HL-60 (cell line): Measurements from ENCODE around the gene RIN3.

Source experiments
- DNase-seq, 2 experiments: peaks; one replicate each; pipeline ENCODE4 v3.0.0-alpha.2; 2010 to 2020; ENCODE audit warnings: low read depth in 1 of 2, low spot score in 1 of 2
- H3K27ac ChIP-seq: fragments of 250-450 bp; sonication (Bioruptor Pico); replicated peaks from 2 replicates; pipeline ENCODE4 v1.5.1; 2020; ENCODE audit warnings: mild to moderate bottlenecking, moderate library complexity
- H3K27me3 ChIP-seq: fragments of 250-450 bp; sonication (Bioruptor Pico); 2 replicates; pipeline ENCODE4 v1.5.1; 2021; ENCODE audit warnings: mild to moderate bottlenecking, moderate library complexity; ENCODE audit not compliant: insufficient read depth, poor library complexity, severe bottlenecking
- H3K4me3 ChIP-seq: replicated peaks from 2 replicates; pipeline ENCODE4 v1.5.1; 2011; ENCODE audit warnings: mild to moderate bottlenecking, control low read depth, low read length; ENCODE audit not compliant: insufficient read depth
- CTCF ChIP-seq: IDR thresholded peaks from one replicate; pipeline ENCODE4 v1.5.1; 2011; ENCODE audit warnings: low read length, control low read depth, inconsistent platforms; ENCODE audit not compliant: insufficient read depth
- GABPA ChIP-seq: IDR thresholded peaks from 2 replicates; pipeline ENCODE4 v1.6.1; 2012; ENCODE audit warnings: low read depth
- POLR2AphosphoS5 ChIP-seq: IDR thresholded peaks from 2 replicates; pipeline ENCODE4 v1.6.1; 2012; ENCODE audit warnings: low read depth
- REST ChIP-seq: IDR thresholded peaks from 2 replicates; pipeline ENCODE4 v1.6.1; 2012; ENCODE audit warnings: low read depth; ENCODE audit not compliant: insufficient replicate concordance
- SPI1 ChIP-seq: IDR thresholded peaks from 2 replicates; pipeline ENCODE4 v1.6.1; 2012; ENCODE audit warnings: low read depth, mild to moderate bottlenecking, borderline replicate concordance

The RIN3 gene

GRCh38 chr14:92654239-92654901, 140.8 kb downstream of the RIN3 start:
- no peak for DNase-seq
- Histone ChIP-seq H3K27ac (peak overlapping the region; percentile 27; the same call in 1 of the 2 replicates), H3K27me3 (no peaks in the 10 kb centered on the region), H3K4me3 (peak overlapping the region; percentile 86)
- TF ChIP-seq GABPA (no peak), POLR2AphosphoS5 (no peak), REST (no peak), SPI1 (no peak), CTCF (no peak)

GRCh38 chr14:92655419-92656201, 142.0 kb downstream of the RIN3 start:
- Histone ChIP-seq H3K27me3 (no peaks in the 10 kb centered on the region), H3K4me3 (peak overlapping the region; percentile 19), H3K27ac (0 out of 2 replicates have a peak overlapping the region, but pooled peaks have one; percentile 9)
- no peak for DNase-seq
- TF ChIP-seq POLR2AphosphoS5 (peak; percentile 22; the same call in 1 of the 2 replicates), SPI1 (no peak)

- peak overlapping the region; percentile 19; the same call in 1 of the 2 replicates for H3K4me3 ChIP-seq
- TF ChIP-seq GABPA (no peak), SPI1 (no peak), CTCF (peak; percentile 5), REST (no peak), POLR2AphosphoS5 (no peak)
These were observed 142.9 kb downstream of the RIN3 start for GRCh38 chr14:92656306-92657081.

More at GRCh38 chr14:92656306-92657081, 142.9 kb downstream of the RIN3 start:
- no peak for DNase-seq
- Histone ChIP-seq H3K27me3 (no peaks in the 10 kb centered on the region), H3K27ac (peak overlapping the region; percentile 85)
